Stimulated activated CD8-positive, alpha-beta memory T cell treated with anti-CD3 and anti-CD28 coated beads, Interleukin-7, amount 100 ng/mL, for 4 hours (primary cell): Measurements from ENCODE around the gene EPYC.
"Not testable (repeated sequence)": the region's sequence is repeated elsewhere in the genome, so short reads cannot be mapped to it uniquely, and the experiment has no call there.

Experiments
- DNase-seq, 2 donors: peaks; one replicate each; pipeline ENCODE4 v3.0.0-alpha.2; 2020; ENCODE audit warnings: low read depth in 2 of 2

The EPYC gene

DNA sequence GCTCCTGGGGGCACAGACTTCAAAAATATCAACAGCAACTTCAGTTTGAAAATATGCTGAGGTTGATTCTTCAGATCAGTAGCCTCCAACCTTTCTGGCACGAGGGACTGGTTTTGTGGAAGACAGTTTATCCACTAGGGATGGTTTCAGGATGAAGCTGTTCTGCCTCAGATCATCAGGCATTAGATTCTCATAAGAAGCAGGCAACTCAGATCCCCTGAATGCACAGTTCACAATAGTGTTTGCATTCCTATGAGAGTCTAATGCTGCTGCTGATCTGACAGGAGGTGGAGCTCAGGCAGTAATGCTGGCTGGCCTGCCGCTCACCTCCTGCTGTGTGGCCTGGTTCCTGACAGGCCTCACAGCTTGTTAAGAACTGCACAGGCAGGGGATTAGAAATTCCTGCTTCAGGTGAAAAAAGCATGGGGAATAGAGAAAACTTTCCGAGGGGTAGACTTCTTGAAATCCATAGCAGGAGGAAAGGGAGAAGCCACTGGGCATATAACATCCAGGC is 12.8 kb downstream of the EPYC start:
- no peak for DNase-seq

DNA sequence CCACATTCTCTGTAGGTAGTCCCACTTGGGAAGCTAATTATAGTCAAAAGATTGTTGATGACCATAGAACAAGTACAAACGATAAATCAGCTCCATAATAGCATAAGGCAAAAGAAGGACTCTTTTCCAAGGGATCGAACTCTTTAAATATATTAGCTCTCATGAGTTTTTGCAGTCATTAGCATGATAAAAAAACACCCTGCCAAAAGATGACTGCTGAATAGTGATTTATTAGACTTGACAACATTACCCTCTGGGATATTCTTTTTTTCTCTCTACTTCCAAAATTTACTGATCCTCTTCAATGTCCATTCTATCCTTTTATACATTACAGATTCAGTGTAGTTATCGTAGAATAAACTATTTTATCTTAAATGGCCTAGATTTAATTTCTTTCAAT is 14.2 kb downstream of the EPYC start:
- DNase-seq: no peak

- no peak for DNase-seq
These were observed 15.1 kb downstream of the EPYC start for GRCh38 chr12:90989686-90990111.

GRCh38 chr12:90987520-90987919 is 17.3 kb downstream of the EPYC start:
- no peak for DNase-seq

- DNase-seq: no peak
These were observed 17.7 kb downstream of the EPYC start for GRCh38 chr12:90987101-90987500.

DNA sequence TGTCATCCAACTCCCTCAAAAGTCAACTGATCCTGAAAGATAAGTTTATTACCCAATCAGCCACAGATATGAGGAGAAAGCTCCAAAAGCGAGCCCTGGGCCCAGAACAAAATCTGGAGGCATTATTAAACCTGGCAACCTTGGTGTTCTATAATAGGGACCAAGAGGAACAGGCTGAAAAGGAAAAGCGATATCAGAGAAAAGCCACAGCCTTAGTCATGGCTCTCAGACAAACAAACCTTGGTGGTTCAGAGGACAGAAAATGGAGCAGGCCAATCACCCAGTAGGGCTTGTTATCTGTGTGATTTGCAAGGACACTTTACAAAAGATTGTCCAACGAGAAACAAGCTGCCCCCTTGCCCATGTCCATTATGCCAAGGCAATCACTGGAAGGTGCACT is 19.4 kb downstream of the EPYC start:
- not testable (repeated sequence) for DNase-seq

DNA sequence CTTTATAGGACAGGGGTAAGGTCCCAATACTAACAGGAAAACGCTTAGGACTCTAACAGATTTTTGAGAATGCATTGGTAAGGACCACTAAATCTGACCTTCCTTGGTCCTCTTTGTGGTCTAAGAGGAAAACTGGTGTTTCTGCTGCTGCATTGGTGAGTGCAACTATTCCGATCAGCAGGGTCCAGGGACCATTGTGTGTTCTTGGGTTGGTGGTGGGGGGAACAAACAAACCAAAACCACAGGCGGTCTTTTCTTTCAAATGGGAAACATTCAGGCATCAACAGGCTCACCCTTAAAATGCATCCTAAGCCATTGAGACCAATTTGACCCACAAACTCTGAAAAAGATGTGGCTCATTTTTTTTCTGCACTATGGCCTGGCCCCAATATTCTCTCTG is 20.7 kb downstream of the EPYC start:
- no peak for DNase-seq

- no peak for DNase-seq
These were observed 22.6 kb downstream of the EPYC start for GRCh38 chr12:90982170-90982569.

- DNase-seq: no peak
These were observed 24.8 kb downstream of the EPYC start for GRCh38 chr12:90979951-90980350.

DNA sequence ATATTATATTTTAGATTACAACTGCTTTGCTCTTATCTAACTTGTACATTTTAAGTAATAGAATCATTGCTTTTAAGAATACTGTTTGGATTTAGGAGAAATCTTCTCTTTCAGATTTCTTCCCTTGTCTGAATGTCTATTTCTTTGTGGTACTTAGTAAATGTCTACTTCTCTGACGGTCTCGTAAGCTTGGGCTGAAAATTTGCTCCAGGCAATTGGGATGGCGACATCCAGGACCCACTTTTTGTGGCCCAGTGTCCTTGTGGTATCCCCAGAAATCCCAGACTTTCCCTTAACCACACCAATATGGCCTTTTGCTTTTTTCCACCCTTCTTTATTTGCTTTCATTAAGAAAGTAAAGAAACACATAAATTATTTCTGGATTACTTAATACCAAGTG is 25.8 kb downstream of the EPYC start:
- no peak for DNase-seq

DNA sequence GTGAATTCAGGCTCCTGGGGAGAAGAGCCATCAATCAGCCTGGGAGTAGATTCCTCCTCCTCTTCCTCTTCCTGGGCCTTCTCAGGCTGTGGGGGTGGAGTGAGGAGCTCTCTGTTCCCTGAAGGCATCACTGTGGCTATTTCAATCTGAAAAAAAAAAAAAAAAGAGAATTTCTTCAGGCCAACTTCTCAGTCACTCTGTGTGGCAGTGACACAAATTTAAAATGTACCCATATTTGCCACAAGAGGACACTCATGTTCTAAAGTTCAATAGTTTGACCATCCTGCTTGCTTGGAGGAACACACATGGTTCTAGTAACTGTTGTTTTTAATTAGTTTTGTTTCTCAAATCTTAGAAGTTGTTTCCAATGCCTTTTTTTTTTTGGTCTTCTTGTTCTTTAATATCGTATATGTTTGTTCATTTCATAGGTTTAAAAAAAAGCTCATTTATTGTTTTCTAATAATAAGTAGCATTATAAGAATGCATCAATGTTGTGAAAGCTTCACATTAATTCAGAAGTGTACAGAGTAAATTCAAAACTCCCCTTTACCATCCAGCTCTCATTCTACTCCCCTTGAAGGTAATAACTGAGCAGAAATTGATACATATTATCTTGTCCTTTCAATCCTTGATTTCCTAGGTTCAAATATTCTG is 26.5 kb downstream of the EPYC start:
- DNase-seq: no peak

DNA sequence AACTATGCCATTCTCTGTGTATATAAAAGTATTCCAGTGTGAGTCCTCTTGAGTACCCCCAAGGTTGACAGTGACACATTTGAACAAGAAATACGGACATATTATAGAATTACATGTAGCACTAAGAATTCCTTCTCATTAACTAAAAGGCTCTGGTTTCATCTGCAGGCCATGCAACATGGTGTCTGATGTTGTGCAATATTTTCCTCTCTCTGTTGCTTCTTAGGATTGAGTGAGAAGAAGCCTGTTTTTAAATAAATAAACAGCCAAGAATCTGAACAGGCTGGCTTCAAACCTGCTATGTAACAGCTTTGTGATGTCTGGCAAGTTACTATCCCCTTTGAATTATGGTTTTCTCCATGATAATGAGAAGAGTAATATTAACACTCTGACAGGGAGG is 27.5 kb downstream of the EPYC start:
- DNase-seq: no peak

GRCh38 chr12:90974286-90974685 is 30.5 kb downstream of the EPYC start:
- no peak for DNase-seq

DNA sequence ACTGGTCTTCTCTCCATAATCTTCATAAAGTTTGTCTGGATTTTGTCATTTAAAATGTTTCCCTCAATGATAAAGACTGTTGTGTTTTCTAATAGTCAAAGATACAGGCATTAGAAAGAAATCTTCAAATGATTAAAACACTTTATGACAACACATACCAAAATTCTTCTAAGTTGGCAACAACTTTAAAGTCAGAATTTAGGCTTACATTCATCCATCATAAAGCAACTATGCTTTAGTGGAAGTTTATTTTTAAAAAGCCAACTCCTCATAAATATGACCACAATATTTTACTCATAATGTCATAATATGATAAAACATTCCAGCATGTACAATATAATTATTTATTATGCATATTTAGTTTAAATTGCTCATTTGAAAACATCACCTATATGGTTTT is 32.5 kb downstream of the EPYC start:
- DNase-seq: no peak

DNA sequence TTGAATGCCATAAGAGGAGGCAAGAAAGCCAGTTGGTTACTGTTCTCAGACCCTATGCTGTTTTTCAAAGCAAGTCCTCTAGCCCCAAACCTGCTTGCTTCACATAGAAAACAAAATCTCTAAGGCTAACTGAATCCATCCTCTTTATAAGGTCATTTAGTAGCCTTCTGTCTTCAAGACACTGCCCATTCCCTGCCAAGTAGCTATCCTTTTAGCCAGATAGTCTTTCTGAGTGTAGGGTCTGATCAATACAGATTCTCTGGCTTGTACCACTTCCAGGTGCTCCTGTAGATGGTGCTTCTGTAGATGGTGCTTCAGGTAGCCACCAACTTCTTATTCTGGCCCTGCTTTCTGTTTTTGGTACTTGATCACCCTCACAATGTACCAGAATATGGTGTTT is 33.9 kb downstream of the EPYC start:
- no peak for DNase-seq

DNA sequence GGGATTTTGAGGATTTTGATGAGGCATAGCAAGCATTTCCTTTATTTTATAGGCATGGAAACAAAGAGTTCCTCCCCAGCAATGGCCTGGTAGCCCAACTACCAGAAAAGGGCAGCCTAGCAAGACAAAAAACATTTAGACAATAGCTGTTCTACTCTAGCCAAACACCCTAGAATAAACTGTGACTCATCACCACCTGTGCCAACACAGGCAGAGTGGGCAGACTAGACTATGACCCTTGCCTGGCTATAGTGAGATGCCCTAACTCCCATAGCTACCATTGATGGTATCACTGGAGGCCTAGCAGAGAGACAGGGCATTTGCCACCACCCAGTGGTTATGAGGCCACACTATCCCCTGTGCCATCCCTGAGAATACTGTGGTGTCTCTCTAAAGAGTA is 34.3 kb downstream of the EPYC start:
- DNase-seq: no peak

- DNase-seq: no peak
These were observed 34.9 kb downstream of the EPYC start for GRCh38 chr12:90969851-90970250.

- no peak for DNase-seq
These were observed 35.4 kb downstream of the EPYC start for GRCh38 chr12:90969346-90969745.

- DNase-seq: no peak
These were observed 39.6 kb downstream of the EPYC start for GRCh38 chr12:90965204-90965603.

DNA sequence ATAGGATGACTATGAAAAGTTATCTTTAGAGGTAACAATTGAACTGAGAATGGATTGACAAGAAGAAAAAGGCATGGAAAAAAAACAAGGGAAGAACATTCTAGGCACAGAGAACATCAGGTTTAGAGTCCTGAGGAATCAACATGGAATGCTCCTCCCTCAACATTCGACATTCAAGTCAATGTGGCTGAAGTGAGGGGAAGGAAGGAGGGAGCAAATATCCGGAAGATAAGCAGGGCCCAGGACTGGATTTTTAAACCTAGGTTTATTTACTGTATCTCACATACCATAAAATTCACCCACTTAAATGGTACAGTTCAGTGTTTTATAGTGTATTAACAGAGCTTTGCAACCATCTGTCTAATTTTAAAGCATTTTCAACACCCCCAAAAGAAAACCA is 40.2 kb downstream of the EPYC start:
- no peak for DNase-seq

- no peak for DNase-seq
These were observed 40.8 kb downstream of the EPYC start for GRCh38 chr12:90963946-90964345.

GRCh38 chr12:90961154-90961553 is 43.6 kb downstream of the EPYC start:
- no peak for DNase-seq

- no peak for DNase-seq
These were observed 45.1 kb downstream of the EPYC start for GRCh38 chr12:90959538-90960139.

GRCh38 chr12:90959032-90959431 is 45.7 kb downstream of the EPYC start:
- DNase-seq: no peak
